ENCODE measurements around the gene TRIOBP. TPM values are rescaled to one million over a fixed set of nuclear protein-coding genes. Genes with fewer than 3 reads are reported as not detected.

Gene TRIOBP, protein sequence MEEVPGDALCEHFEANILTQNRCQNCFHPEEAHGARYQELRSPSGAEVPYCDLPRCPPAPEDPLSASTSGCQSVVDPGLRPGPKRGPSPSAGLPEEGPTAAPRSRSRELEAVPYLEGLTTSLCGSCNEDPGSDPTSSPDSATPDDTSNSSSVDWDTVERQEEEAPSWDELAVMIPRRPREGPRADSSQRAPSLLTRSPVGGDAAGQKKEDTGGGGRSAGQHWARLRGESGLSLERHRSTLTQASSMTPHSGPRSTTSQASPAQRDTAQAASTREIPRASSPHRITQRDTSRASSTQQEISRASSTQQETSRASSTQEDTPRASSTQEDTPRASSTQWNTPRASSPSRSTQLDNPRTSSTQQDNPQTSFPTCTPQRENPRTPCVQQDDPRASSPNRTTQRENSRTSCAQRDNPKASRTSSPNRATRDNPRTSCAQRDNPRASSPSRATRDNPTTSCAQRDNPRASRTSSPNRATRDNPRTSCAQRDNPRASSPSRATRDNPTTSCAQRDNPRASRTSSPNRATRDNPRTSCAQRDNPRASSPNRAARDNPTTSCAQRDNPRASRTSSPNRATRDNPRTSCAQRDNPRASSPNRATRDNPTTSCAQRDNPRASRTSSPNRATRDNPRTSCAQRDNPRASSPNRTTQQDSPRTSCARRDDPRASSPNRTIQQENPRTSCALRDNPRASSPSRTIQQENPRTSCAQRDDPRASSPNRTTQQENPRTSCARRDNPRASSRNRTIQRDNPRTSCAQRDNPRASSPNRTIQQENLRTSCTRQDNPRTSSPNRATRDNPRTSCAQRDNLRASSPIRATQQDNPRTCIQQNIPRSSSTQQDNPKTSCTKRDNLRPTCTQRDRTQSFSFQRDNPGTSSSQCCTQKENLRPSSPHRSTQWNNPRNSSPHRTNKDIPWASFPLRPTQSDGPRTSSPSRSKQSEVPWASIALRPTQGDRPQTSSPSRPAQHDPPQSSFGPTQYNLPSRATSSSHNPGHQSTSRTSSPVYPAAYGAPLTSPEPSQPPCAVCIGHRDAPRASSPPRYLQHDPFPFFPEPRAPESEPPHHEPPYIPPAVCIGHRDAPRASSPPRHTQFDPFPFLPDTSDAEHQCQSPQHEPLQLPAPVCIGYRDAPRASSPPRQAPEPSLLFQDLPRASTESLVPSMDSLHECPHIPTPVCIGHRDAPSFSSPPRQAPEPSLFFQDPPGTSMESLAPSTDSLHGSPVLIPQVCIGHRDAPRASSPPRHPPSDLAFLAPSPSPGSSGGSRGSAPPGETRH (N-terminal part only)
- total RNA-seq: 104 and 127 TPM in 2 replicates

GRCh38 chr22:37696657-37697537 lies at the start of gene TRIOBP:
TSS of gene TRIOBP (plus strand) at chr22:37697048. CDS start at chr22:37701366, 4,318 bp downstream.

DNA sequence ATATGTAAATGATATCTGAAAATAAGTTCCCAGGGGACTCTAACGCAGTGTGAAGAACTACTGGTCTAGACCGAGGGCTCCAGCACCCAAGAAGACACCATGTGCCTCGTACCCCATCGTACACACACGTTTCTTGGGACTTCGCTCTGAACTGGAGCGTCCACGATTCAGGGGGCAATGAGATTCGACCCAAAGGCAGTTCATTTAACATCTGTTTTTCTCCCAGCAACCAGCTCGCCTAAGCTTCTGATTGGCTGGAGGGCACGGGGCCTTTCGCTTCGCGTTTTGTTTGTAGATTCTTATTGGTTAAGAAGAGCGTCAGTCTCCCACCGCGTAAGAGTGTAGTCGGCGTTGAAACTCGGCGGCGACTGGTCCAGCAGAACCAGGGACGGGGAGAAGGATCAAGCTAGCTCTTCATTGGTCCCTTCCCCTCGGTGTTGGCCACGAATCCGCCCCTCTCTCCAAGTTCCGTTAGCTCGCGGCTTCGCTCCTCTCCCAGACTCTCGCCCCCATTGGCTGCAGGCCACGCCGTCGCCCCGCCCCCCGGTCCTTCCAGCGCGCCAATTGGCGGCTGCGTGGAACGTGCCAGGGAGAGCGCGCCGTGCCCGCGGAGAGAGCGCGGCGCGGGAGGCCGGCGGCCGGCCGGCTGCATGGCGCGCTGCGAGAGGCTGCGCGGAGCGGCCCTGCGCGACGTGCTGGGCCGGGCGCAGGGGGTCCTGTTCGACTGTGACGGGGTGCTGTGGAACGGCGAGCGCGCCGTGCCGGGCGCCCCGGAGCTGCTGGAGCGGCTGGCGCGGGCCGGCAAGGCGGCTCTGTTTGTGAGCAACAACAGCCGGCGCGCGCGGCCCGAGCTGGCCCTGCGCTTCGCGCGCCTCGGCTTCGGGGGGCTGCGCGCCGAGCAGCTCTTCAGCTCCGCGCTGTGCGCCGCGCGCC lies 38.4 kb upstream of the TRIOBP start, which contains the start of gene PDXP:
Gene PDXP (plus strand): TSS at position 591 of the 933 bp plus-strand sequence. CDS start 60 bp downstream, at position 651.

GRCh38 chr22:37674951-37675929 lies 21.6 kb upstream of the TRIOBP start, which contains the start of gene LGALS1:
TSS of gene LGALS1 (plus strand) at chr22:37675636. CDS start at chr22:37675703, 67 bp downstream.

GRCh38 chr22:37686002-37686982 lies 10.6 kb upstream of the TRIOBP start, which contains the start of gene NOL12:
TSS of gene NOL12 (plus strand) at chr22:37686343. CDS start at chr22:37686393, 50 bp downstream.

DNA sequence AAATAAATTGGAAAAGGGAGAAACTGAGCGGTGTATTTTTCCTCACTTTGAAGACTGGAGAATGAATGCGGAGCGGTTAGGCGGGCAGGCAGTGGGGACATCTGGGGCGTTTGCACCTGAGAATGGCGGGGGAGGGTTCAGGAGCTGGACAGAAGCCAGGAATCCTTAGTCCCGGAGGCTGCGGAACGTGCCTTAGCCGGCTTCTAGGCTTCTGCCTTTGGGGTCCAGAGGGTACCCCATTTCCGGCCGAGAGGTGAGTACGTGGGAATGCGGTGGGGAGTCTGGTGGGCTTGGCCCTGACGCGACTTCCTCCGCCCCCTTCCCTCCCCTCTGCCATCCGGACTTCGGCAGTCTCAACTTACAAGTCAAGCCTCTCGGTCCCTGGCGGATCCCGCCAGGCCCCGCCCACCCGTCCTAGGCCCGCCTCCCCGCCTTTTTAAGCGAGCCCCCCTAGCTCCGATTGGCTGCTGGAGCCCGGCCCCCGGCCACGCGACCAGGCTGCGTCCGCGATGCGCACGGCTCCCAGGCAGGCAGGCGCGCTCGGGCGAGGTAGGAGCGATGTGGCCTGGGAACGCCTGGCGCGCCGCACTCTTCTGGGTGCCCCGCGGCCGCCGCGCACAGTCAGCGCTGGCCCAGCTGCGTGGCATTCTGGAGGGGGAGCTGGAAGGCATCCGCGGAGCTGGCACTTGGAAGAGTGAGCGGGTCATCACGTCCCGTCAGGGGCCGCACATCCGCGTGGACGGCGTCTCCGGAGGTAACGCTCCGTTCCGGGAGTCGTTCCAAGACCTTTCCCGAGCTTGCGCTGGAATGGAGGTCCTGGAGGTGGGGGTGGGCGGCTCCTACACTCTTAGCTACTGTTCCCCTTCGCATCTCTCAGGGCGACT lies 110.8 kb downstream of the TRIOBP start, which contains the start of gene GCAT:
Gene GCAT (plus strand): TSS at position 525 of the 884 bp plus-strand sequence. CDS start 34 bp downstream, at position 559.

GRCh38 chr22:37823134-37823985 lies 126.5 kb downstream of the TRIOBP start, which contains the start of gene GALR3:
TSS of gene GALR3 (plus strand) at chr22:37823382. CDS start at chr22:37823407, 25 bp downstream.

Small RNA genes lying within 50 kb of the gene (small RNA-seq; reads per million reads assigned to genes)
- not detected for gene RN7SL385P

Other genes with a start within 250 kb of the TRIOBP start
- not detected in 2 replicates for gene MFNG, start 210.7 kb upstream of the TRIOBP start, total RNA-seq
- 16.5 TPM in 2 replicates for gene CARD10, start 177.6 kb upstream of the TRIOBP start, total RNA-seq
- gene CDC42EP1, start 136.6 kb upstream of the TRIOBP start, total RNA-seq: 14.9 and 15.7 TPM in 2 replicates
- not detected in 2 replicates for gene LGALS2, start 117.0 kb upstream of the TRIOBP start, total RNA-seq
- gene GGA1, start 88.2 kb upstream of the TRIOBP start, total RNA-seq: 42.7 and 45.5 TPM in 2 replicates
- gene SH3BP1, start 57.4 kb upstream of the TRIOBP start, total RNA-seq: 14.6 and 17.7 TPM in 2 replicates
- 2.0 and 4.0 TPM in 2 replicates for gene PDXP, start 38.3 kb upstream of the TRIOBP start, total RNA-seq
- gene LGALS1, start 21.4 kb upstream of the TRIOBP start, total RNA-seq: 646 and 1,209 TPM in 2 replicates
- 10.6 and 20.2 TPM in 2 replicates for gene NOL12, start 10.7 kb upstream of the TRIOBP start, total RNA-seq
- gene GCAT, start 110.9 kb downstream of the TRIOBP start, total RNA-seq: 11.4 and 29.3 TPM in 2 replicates
- not detected in 2 replicates for gene GALR3, start 126.3 kb downstream of the TRIOBP start, total RNA-seq
- gene ANKRD54, start 147.3 kb downstream of the TRIOBP start, total RNA-seq: 23.9 and 35.5 TPM in 2 replicates
- gene EIF3L, start 152.4 kb downstream of the TRIOBP start, total RNA-seq: 327 and 350 TPM in 2 replicates
- gene MICALL1, start 209.2 kb downstream of the TRIOBP start, total RNA-seq: 106 and 183 TPM in 2 replicates

All from placental epithelial cell (primary cell).